Measurements from ENCODE around the gene ACTR3.

ACTR3 gene

GRCh38 chr2:113876503-113877387 is 13.1 kb upstream of the ACTR3 start:
- DNase-seq, result no peak

- no peak for DNase-seq
Measured at GRCh38 chr2:113877711-113878598, 11.9 kb upstream of the ACTR3 start.

GRCh38 chr2:113878743-113879142 is 11.1 kb upstream of the ACTR3 start:
- DNase-seq, result no peak

GRCh38 chr2:113879457-113879856 is 10.4 kb upstream of the ACTR3 start:
- DNase-seq, result no peak

- peak; percentile 57 for DNase-seq
Measured at GRCh38 chr2:113886479-113887008, 3.3 kb upstream of the ACTR3 start.

- DNase-seq, result no peak
Measured at GRCh38 chr2:113887009-113887792, 2.7 kb upstream of the ACTR3 start.

GRCh38 chr2:113888641-113889470 is 1.0 kb upstream of the ACTR3 start:
- no peak for DNase-seq

GRCh38 chr2:113890253-113891235 is 655 bp downstream of the ACTR3 start:
- peak; percentile 69 for DNase-seq

- no peak for DNase-seq
Measured at GRCh38 chr2:113891265-113891959, 1.5 kb downstream of the ACTR3 start.

GRCh38 chr2:113892004-113892710 is 2.3 kb downstream of the ACTR3 start:
- DNase-seq, result no peak

GRCh38 chr2:113894156-113894743 is 4.4 kb downstream of the ACTR3 start:
- DNase-seq, result no peak

- DNase-seq, result no peak
Measured at GRCh38 chr2:113895301-113895700, 5.4 kb downstream of the ACTR3 start.

- no peak for DNase-seq
Measured at GRCh38 chr2:113895819-113896563, 6.1 kb downstream of the ACTR3 start.

- no peak for DNase-seq
Measured at GRCh38 chr2:113896791-113897190, 6.9 kb downstream of the ACTR3 start.

GRCh38 chr2:113898081-113898480 is 8.2 kb downstream of the ACTR3 start:
- DNase-seq, result no peak

- no peak for DNase-seq
Measured at GRCh38 chr2:113899166-113899565, 9.3 kb downstream of the ACTR3 start.

GRCh38 chr2:113901943-113902342 is 12.1 kb downstream of the ACTR3 start:
- no peak for DNase-seq

- DNase-seq, result no peak
Measured at GRCh38 chr2:113905886-113906285, 16.0 kb downstream of the ACTR3 start.
